H9 (cell line): ENCODE data around the gene S100G. TPM values are rescaled to one million over a fixed set of nuclear protein-coding genes. Genes with fewer than 3 reads are reported as not detected.
A peak's percentile ranks its signal among the peaks of the same experiment; 100 is the strongest.

Source experiments
- DNase-seq: peaks from one replicate; pipeline ENCODE4 v3.0.0-alpha.2; 2017
- H2AFZ ChIP-seq: one replicate; pipeline ENCODE4 v1.6.1; 2013; ENCODE audit warnings: mild to moderate bottlenecking, low read length, control low read depth, moderate library complexity
- H2AK5ac ChIP-seq: 2 replicates; pipeline ENCODE4 v1.6.1; 2013; ENCODE audit warnings: low read length, control low read depth, mixed read lengths; ENCODE audit not compliant: insufficient read length
- H2BK120ac ChIP-seq: one replicate; pipeline ENCODE4 v1.6.1; 2013; ENCODE audit warnings: low read depth, mild to moderate bottlenecking, low read length, control low read depth, inconsistent platforms; ENCODE audit not compliant: poor library complexity, severe bottlenecking
- H2BK12ac ChIP-seq: 2 replicates; pipeline ENCODE4 v1.6.1; 2013; ENCODE audit warnings: low read length, control low read depth, mixed read lengths, low read depth; ENCODE audit not compliant: insufficient read length
- H2BK15ac ChIP-seq: 2 replicates; pipeline ENCODE4 v1.6.1; 2013; ENCODE audit warnings: low read depth, low read length, control low read depth
- H2BK20ac ChIP-seq: one replicate; pipeline ENCODE4 v1.6.1; 2013; ENCODE audit warnings: low read depth, mild to moderate bottlenecking, low read length, control low read depth, inconsistent platforms; ENCODE audit not compliant: poor library complexity, severe bottlenecking
- H2BK5ac ChIP-seq: 2 replicates; pipeline ENCODE4 v1.6.1; 2013; ENCODE audit warnings: low read length, control low read depth, mixed read lengths; ENCODE audit not compliant: insufficient read length
- H3K14ac ChIP-seq: 2 replicates; pipeline ENCODE4 v1.6.1; 2013; ENCODE audit warnings: low read length, control low read depth; ENCODE audit not compliant: insufficient read depth
- H3K18ac ChIP-seq: 2 replicates; pipeline ENCODE4 v1.6.1; 2013; ENCODE audit warnings: low read depth, mild to moderate bottlenecking, mixed read lengths, low read length, control low read depth; ENCODE audit not compliant: insufficient read length
- H3K23ac ChIP-seq: 2 replicates; pipeline ENCODE4 v1.6.1; 2013; ENCODE audit warnings: low read length, control low read depth, mixed read lengths, low read depth; ENCODE audit not compliant: insufficient read length
- H3K23me2 ChIP-seq: 2 replicates; pipeline ENCODE4 v1.6.1; 2013; ENCODE audit warnings: low read depth, mild to moderate bottlenecking, mixed read lengths, low read length, control low read depth; ENCODE audit not compliant: insufficient read length, poor library complexity, severe bottlenecking
- H3K27ac ChIP-seq: 2 replicates; pipeline ENCODE4 v1.5.1; 2013; ENCODE audit warnings: low read length, control low read depth, mixed read lengths, low read depth; ENCODE audit not compliant: insufficient read length
- H3K27me3 ChIP-seq: 2 replicates; pipeline ENCODE4 v1.6.1; 2013; ENCODE audit warnings: low read length, control low read depth, inconsistent platforms; ENCODE audit not compliant: insufficient read depth
- H3K4ac ChIP-seq: 2 replicates; pipeline ENCODE4 v1.6.1; 2013; ENCODE audit warnings: low read depth, mild to moderate bottlenecking, control low read depth, inconsistent platforms, low read length, moderate library complexity
- H3K4me1 ChIP-seq: 2 replicates; pipeline ENCODE4 v1.6.1; 2013; ENCODE audit warnings: low read length, control low read depth, inconsistent platforms; ENCODE audit not compliant: insufficient read depth
- H3K4me2 ChIP-seq: 2 replicates; pipeline ENCODE4 v1.6.1; 2013; ENCODE audit warnings: low read length, control low read depth, mixed read lengths; ENCODE audit not compliant: insufficient read length, insufficient read depth
- H3K56ac ChIP-seq: 2 replicates; pipeline ENCODE4 v1.6.1; 2013; ENCODE audit warnings: low read depth, mild to moderate bottlenecking, mixed read lengths, low read length, control low read depth; ENCODE audit not compliant: insufficient read length
- H3K79me1 ChIP-seq: 2 replicates; pipeline ENCODE4 v1.6.1; 2013; ENCODE audit warnings: low read depth, mild to moderate bottlenecking, moderate library complexity, low read length, control low read depth, inconsistent platforms; ENCODE audit not compliant: insufficient read depth, poor library complexity, severe bottlenecking
- H3K79me2 ChIP-seq: 2 replicates; pipeline ENCODE4 v1.6.1; 2013; ENCODE audit warnings: low read length, control low read depth, inconsistent platforms; ENCODE audit not compliant: insufficient read depth
- H3K9ac ChIP-seq: 2 replicates; pipeline ENCODE4 v1.6.1; 2013; ENCODE audit warnings: low read length, control low read depth, mixed read lengths; ENCODE audit not compliant: insufficient read length; ENCODE audit errors: extremely low read depth
- H3K9me3 ChIP-seq: one replicate; pipeline ENCODE4 v1.6.1; 2013; ENCODE audit warnings: low read depth, low read length, inconsistent platforms; ENCODE audit not compliant: control insufficient read depth
- H3T11ph ChIP-seq: one replicate; pipeline ENCODE4 v1.6.1; 2013; ENCODE audit warnings: mild to moderate bottlenecking, low read length, control low read depth, inconsistent platforms
- H4K20me1 ChIP-seq: one replicate; pipeline ENCODE4 v1.6.1; 2013; ENCODE audit not compliant: control insufficient read depth, insufficient read length, insufficient read depth
- H4K5ac ChIP-seq: 2 replicates; pipeline ENCODE4 v1.6.1; 2013; ENCODE audit warnings: low read depth, mild to moderate bottlenecking, mixed read lengths, low read length, control low read depth; ENCODE audit not compliant: insufficient read length
- H4K8ac ChIP-seq: replicated peaks from 2 replicates; pipeline ENCODE4 v1.6.1; 2013; ENCODE audit warnings: low read length, control low read depth, mixed read lengths, low read depth; ENCODE audit not compliant: insufficient read length
- H4K91ac ChIP-seq: 2 replicates; pipeline ENCODE4 v1.6.1; 2013; ENCODE audit warnings: low read depth, mild to moderate bottlenecking, moderate library complexity, mixed read lengths, low read length, control low read depth; ENCODE audit not compliant: insufficient read length
- H3K27ac Mint-ChIP-seq, 3 experiments: 2 replicates in 2 of 3; 3 replicates in 1 of 3; pipeline ENCODE4 v1.8.0; 2020 to 2021; ENCODE audit warnings: mixed read lengths in 3 of 3, mild to moderate bottlenecking in 1 of 3, moderate library complexity in 1 of 3
- H3K27me3 Mint-ChIP-seq: 2 replicates; pipeline ENCODE4 v1.8.0; 2021; ENCODE audit warnings: low read depth, mild to moderate bottlenecking, moderate library complexity, mixed read lengths
- H3K36me3 Mint-ChIP-seq, 3 experiments: 2 replicates in 2 of 3; 3 replicates in 1 of 3; pipeline ENCODE4 v1.8.0; 2020 to 2021; ENCODE audit warnings: low read depth in 3 of 3, mixed read lengths in 3 of 3; ENCODE audit not compliant: insufficient read depth in 1 of 3
- H3K4me1 Mint-ChIP-seq, 2 experiments: 2 replicates each; pipeline ENCODE4 v1.8.0; 2020; ENCODE audit warnings: mixed read lengths in 2 of 2
- H3K4me3 Mint-ChIP-seq, 2 experiments: 2 replicates in 1 of 2; 3 replicates in 1 of 2; pipeline ENCODE4 v1.8.0; 2020 to 2021; ENCODE audit warnings: mild to moderate bottlenecking in 2 of 2, mixed read lengths in 2 of 2, moderate library complexity in 1 of 2
- H3K9me3 Mint-ChIP-seq, 2 experiments: 2 replicates in 1 of 2; 3 replicates in 1 of 2; pipeline ENCODE4 v1.8.0; 2020; ENCODE audit warnings: mild to moderate bottlenecking in 2 of 2, mixed read lengths in 2 of 2, moderate library complexity in 1 of 2
- WGBS: extraction: QIAGEN DNeasy Blood & Tissue Kit; methylation state at CpG from one replicate; pipeline ENCODE4 v1.1.7; 2013; ENCODE audit warnings: missing lambda C conversion rate, low lambda C conversion rate, mixed read lengths; ENCODE audit not compliant: insufficient read length; ENCODE audit errors: extremely low coverage; 5-methylcytosine and 5-hydroxymethylcytosine counted together
- total RNA-seq: library from RNA; stranded (reverse); gene quantifications from 2 replicates; pipeline ENCODE4 v1.2.1, GENCODE V29; 2021
- TF ChIP-seq, protein P1 (sequence below): fragments of 200-600 bp; sonication (generic); conservative IDR thresholded peaks from 3 replicates; pipeline ENCODE4 v1.8.0; 2021; ENCODE audit warnings: antibody characterized with exemption, mild to moderate bottlenecking

The S100G gene
- total RNA-seq, 1 experiment from 2014 or later, result not detected

DNA sequence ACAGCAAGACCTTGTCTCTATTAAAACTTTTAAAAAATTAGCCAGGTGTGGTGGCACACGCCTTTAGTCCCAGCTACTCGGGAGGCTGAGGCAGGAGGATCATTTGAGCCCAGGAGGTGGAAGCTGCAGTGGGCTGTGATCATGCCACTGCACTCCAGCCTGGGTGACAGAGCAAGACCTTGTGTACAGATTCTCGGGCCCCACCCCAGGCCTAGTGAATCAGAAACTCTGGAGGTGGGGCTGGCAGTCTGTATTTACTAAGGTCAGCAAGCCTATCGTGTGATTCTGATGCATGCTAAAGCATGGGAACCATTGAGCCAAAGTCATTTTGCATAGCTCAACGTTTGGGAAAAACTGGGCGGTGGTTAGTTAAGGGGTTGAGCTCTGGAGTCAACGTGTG, 3.5 kb downstream of the S100G start:
- no peak overlapping the region for H3K27ac ChIP-seq
- H2BK20ac ChIP-seq, result no peak overlapping the region
- no peak overlapping the region for H3K23ac ChIP-seq
- H2BK120ac ChIP-seq, result no peak overlapping the region
- TF ChIP-seq, protein P1, sequence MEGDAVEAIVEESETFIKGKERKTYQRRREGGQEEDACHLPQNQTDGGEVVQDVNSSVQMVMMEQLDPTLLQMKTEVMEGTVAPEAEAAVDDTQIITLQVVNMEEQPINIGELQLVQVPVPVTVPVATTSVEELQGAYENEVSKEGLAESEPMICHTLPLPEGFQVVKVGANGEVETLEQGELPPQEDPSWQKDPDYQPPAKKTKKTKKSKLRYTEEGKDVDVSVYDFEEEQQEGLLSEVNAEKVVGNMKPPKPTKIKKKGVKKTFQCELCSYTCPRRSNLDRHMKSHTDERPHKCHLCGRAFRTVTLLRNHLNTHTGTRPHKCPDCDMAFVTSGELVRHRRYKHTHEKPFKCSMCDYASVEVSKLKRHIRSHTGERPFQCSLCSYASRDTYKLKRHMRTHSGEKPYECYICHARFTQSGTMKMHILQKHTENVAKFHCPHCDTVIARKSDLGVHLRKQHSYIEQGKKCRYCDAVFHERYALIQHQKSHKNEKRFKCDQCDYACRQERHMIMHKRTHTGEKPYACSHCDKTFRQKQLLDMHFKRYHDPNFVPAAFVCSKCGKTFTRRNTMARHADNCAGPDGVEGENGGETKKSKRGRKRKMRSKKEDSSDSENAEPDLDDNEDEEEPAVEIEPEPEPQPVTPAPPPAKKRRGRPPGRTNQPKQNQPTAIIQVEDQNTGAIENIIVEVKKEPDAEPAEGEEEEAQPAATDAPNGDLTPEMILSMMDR, result no peak
- no peaks in the 10 kb centered on the region; the same call in 1 of the 2 replicates for H3K27me3 Mint-ChIP-seq
- H2AFZ ChIP-seq, result no peak overlapping the region
- H3K36me3 Mint-ChIP-seq, result peaks cover 26 to 75% (median 56%) of the 10 kb centered on the region in 3 experiments; a peak in 6 of 7 replicates
- no peak overlapping the region for H3K4me3 Mint-ChIP-seq
- H3K23me2 ChIP-seq, result no peaks in the 10 kb centered on the region
- no peak overlapping the region for H4K8ac ChIP-seq
- no peaks in the 10 kb centered on the region for H4K20me1 ChIP-seq
- no peaks in the 10 kb centered on the region for H3K27me3 ChIP-seq
- H3K18ac ChIP-seq, result no peak overlapping the region
- H3K79me1 ChIP-seq, result no peaks in the 10 kb centered on the region
- no peak overlapping the region for H3T11ph ChIP-seq
- H3K56ac ChIP-seq, result no peak overlapping the region
- H3K4me1 Mint-ChIP-seq, result peaks cover 17 to 20% of the 10 kb centered on the region in 2 experiments
- peak overlapping the region; percentile 10 to 94 (median 42); a peak in 4 of 7 replicates for H3K27ac Mint-ChIP-seq
- no peak overlapping the region for H2AK5ac ChIP-seq
- H3K9me3 Mint-ChIP-seq, result no peaks in the 10 kb centered on the region
- H3K14ac ChIP-seq, result no peak overlapping the region
- H3K9ac ChIP-seq, result no peak overlapping the region
- H2BK5ac ChIP-seq, result no peak overlapping the region
- no peak overlapping the region for H4K5ac ChIP-seq
- no peak for DNase-seq
- H3K4me2 ChIP-seq, result no peak overlapping the region
- no peaks in the 10 kb centered on the region for H3K9me3 ChIP-seq
- H3K4ac ChIP-seq, result no peak overlapping the region
- no CpG with 5 or more reads among the region's 7 CpGs for WGBS
- no peaks in the 10 kb centered on the region for H3K79me2 ChIP-seq
- peaks cover 2% of the 10 kb centered on the region; the same call in 1 of the 2 replicates for H3K4me1 ChIP-seq
- no peak overlapping the region for H2BK15ac ChIP-seq
- H4K91ac ChIP-seq, result no peak overlapping the region
- H2BK12ac ChIP-seq, result no peak overlapping the region
